Vein endothelial cell (primary cell): ENCODE measurements around the gene PPP1R15A. TPM values are rescaled to one million over a fixed set of nuclear protein-coding genes. Genes with fewer than 3 reads are reported as not detected.

Experiments used
- total RNA-seq: library from RNA; depleted of rRNA; stranded (reverse); fragments of >200 nt; gene quantifications from 2 replicates; pipeline ENCODE4 v1.2.3, GENCODE V29; 2012

The PPP1R15A gene
- total RNA-seq = 45.4 and 49.8 TPM in 2 replicates

GRCh38 chr19:48872182-48872883, at the start of gene PPP1R15A:
TSS of gene PPP1R15A (plus strand) at chr19:48872421. CDS start at chr19:48873234, 813 bp downstream.

DNA sequence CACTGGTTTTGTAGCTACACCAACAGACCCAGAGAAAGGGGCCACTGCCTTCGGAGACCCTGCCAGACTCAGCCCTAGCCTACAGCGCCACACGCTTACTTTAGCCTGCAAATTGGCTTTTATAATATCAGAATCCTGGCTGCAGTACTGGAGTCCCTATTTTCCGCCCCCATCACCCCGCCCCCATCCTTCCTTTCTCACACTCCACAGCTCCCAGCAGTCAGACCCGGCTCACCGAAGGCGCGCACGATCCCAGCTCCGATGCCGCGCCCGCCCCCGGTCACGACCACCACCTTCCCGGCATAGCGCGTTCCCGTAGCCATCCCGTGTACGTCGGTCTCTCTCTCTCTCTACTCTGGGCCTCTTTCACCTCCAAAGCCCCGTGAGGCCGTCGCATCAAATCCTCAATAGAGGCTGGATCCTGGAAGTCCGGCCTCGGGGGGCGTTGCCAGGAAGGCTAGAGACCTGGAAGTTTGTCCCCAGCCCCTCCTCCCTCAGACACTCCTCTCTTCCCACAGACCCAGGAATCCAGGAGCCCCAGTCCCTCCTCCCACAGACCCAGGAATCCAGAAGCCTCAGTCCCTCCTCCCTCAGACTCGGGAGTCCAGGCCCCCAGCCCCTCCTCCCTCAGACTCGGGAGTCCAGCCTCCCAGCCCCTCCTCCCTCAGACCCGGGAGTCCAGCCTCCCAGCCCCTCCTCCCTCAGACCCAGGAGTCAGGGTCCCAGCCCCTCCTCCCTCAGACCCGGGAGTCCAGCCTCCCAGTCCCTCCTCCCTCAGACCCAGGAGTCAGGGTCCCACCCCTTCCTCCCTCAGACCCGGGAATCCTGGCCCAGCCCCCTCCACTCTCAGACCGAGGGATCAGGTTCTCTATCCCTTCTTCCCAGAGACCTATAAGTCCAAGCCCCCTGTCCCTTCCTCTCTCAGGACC, 35.9 kb upstream of the PPP1R15A start, which contains the start of gene HSD17B14:
HSD17B14 (minus strand) TSS at position 403 of the 929 bp plus-strand sequence; CDS start at position 323, 80 bp downstream.

GRCh38 chr19:48868114-48868886, 3.9 kb upstream of the PPP1R15A start, which contains the start of gene PLEKHA4:
TSS of gene PLEKHA4 (minus strand) at chr19:48868617. CDS start at chr19:48867620, 997 bp downstream.

DNA sequence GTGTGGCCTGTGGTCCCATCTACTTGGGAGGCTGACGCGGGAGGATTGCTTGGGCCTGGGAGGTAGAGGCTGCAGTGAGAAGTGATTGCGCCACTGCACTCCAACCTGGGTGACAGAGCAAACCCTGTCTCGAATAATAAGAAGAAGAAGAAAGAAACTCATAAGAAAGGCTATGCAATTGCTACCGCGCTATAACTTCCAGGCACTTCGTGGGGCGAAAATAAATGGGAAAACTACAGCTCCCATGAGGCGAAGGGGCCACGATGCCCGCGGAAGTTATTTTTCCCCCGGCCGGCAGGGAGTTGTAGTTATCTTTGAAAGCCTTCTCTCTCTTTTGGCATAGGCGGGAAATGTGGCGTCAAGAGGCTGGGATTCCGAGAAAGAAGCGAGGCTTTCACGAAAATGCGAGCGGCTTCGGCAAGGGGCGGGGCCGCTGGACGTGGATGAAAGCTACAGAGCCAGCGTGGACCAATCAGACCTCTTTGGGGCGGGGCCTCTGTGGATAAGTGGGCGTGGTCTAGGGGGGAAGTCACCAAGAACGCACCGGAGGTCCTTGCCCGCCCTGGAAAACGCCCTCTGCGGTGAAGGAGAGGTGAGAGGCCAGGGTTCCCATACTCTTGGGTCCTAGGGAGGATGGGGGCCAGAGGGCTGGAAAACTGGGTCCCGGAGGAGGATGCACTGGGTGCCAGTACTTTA, 27.7 kb downstream of the PPP1R15A start, which contains the start of gene NUCB1:
NUCB1 (plus strand) TSS at position 532 of the 696 bp plus-strand sequence. CDS start 485 bp downstream, outside the sequence.

Other genes starting within 250 kb of the PPP1R15A start
- 0.57 and 2.0 TPM in 2 replicates for gene DBP, start 235.0 kb upstream of the PPP1R15A start, total RNA-seq
- 1.3 and 2.0 TPM in 2 replicates for gene CA11, start 226.2 kb upstream of the PPP1R15A start, total RNA-seq
- not detected in 2 replicates for gene NTN5, start 199.4 kb upstream of the PPP1R15A start, total RNA-seq
- not detected in 2 replicates for gene FUT2, start 176.4 kb upstream of the PPP1R15A start, total RNA-seq
- gene MAMSTR, start 152.7 kb upstream of the PPP1R15A start, total RNA-seq = 0.33 and 0.38 TPM in 2 replicates
- 88.4 and 127 TPM in 2 replicates for gene RASIP1, start 131.8 kb upstream of the PPP1R15A start, total RNA-seq
- under 0.01 and 0.29 TPM in 2 replicates for gene IZUMO1, start 125.5 kb upstream of the PPP1R15A start, total RNA-seq
- gene FUT1, start 119.8 kb upstream of the PPP1R15A start, total RNA-seq = 6.5 and 8.5 TPM in 2 replicates
- gene FGF21, start 116.9 kb upstream of the PPP1R15A start, total RNA-seq = not detected in 2 replicates
- gene BCAT2, start 61.4 kb upstream of the PPP1R15A start, total RNA-seq = 39.9 and 55.5 TPM in 2 replicates
- gene HSD17B14, start 35.9 kb upstream of the PPP1R15A start, total RNA-seq = 0.98 and 3.5 TPM in 2 replicates
- gene PLEKHA4, start 3.8 kb upstream of the PPP1R15A start, total RNA-seq = 2.0 and 5.6 TPM in 2 replicates
- gene TULP2, start 26.3 kb downstream of the PPP1R15A start, total RNA-seq = not detected in 2 replicates
- gene NUCB1, start 27.9 kb downstream of the PPP1R15A start, total RNA-seq = 151 and 295 TPM in 2 replicates
- not detected in 2 replicates for gene DHDH, start 61.3 kb downstream of the PPP1R15A start, total RNA-seq
- gene BAX, start 82.5 kb downstream of the PPP1R15A start, total RNA-seq = 78.0 and 157 TPM in 2 replicates
- 1,333 and 1,656 TPM in 2 replicates for gene FTL, start 92.9 kb downstream of the PPP1R15A start, total RNA-seq
- gene GYS1, start 120.9 kb downstream of the PPP1R15A start, total RNA-seq = 48.0 and 49.0 TPM in 2 replicates
- gene RUVBL2, start 121.5 kb downstream of the PPP1R15A start, total RNA-seq = 210 and 250 TPM in 2 replicates
- 0.48 TPM in 1 of 2 replicates, not detected in the other for gene LHB, start 144.7 kb downstream of the PPP1R15A start, total RNA-seq
- not detected in 2 replicates for gene CGB3, start 151.9 kb downstream of the PPP1R15A start, total RNA-seq
- gene CGB2, start 159.5 kb downstream of the PPP1R15A start, total RNA-seq = not detected in 2 replicates
- gene CGB1, start 164.5 kb downstream of the PPP1R15A start, total RNA-seq = not detected in 2 replicates
- not detected in 2 replicates for gene CGB5, start 171.4 kb downstream of the PPP1R15A start, total RNA-seq
- not detected in 2 replicates for gene CGB8, start 176.7 kb downstream of the PPP1R15A start, total RNA-seq
- 0.10 TPM in 1 of 2 replicates, not detected in the other for gene CGB7, start 185.3 kb downstream of the PPP1R15A start, total RNA-seq
- gene NTF4, start 192.4 kb downstream of the PPP1R15A start, total RNA-seq = not detected in 2 replicates
- not detected in 2 replicates for gene KCNA7, start 200.3 kb downstream of the PPP1R15A start, total RNA-seq
- gene SNRNP70, start 213.0 kb downstream of the PPP1R15A start, total RNA-seq = 143 and 171 TPM in 2 replicates
- 0.76 and 2.6 TPM in 2 replicates for gene LIN7B, start 241.9 kb downstream of the PPP1R15A start, total RNA-seq
- gene C19orf73, start 246.7 kb downstream of the PPP1R15A start, total RNA-seq = 0.48 TPM in 1 of 2 replicates, not detected in the other
- 2.8 and 4.9 TPM in 2 replicates for gene PPFIA3, start 247.1 kb downstream of the PPP1R15A start, total RNA-seq